Panc1 (cell line): ENCODE results near the gene WDFY3.

Source experiments
- POLR2AphosphoS5 ChIP-seq: IDR thresholded peaks from 2 replicates; pipeline ENCODE4 v1.6.1; 2012; ENCODE audit warnings: mild to moderate bottlenecking, low read depth, low read length, moderate library complexity
- REST ChIP-seq, 2 experiments: IDR thresholded peaks; 2 replicates each; pipeline ENCODE4 v1.6.1; 2011 to 2012; ENCODE audit warnings: low read depth in 2 of 2, control low read depth in 1 of 2, low read length in 1 of 2, mild to moderate bottlenecking in 1 of 2, moderate library complexity in 1 of 2; ENCODE audit not compliant: insufficient read depth in 1 of 2
- TF ChIP-seq, protein P1 (sequence below): fragments of 450-650 bp; IDR thresholded peaks from 2 replicates; pipeline ENCODE4 v1.5.1; 2017; ENCODE audit warnings: mild to moderate bottlenecking

DNA sequence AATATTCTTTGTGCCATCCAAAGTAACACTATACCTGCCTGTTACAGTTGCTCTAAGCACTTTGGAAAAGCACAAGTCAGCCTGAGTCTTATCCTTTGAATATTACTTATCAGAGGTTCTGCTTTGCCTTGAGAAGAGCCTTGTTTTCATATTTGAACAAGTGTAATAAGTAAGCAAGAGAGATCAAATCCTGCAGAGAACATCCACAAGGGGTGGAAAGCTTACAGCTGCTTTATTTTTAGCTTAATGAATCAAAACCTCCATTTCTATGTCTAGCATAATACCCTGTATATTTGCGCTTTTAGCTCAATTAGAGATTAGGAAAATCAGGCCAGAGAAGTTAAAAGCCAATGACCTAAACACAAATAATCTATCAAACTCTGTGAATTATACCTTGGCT, 243.8 kb downstream of the WDFY3 start:
- TF ChIP-seq, protein P1, sequence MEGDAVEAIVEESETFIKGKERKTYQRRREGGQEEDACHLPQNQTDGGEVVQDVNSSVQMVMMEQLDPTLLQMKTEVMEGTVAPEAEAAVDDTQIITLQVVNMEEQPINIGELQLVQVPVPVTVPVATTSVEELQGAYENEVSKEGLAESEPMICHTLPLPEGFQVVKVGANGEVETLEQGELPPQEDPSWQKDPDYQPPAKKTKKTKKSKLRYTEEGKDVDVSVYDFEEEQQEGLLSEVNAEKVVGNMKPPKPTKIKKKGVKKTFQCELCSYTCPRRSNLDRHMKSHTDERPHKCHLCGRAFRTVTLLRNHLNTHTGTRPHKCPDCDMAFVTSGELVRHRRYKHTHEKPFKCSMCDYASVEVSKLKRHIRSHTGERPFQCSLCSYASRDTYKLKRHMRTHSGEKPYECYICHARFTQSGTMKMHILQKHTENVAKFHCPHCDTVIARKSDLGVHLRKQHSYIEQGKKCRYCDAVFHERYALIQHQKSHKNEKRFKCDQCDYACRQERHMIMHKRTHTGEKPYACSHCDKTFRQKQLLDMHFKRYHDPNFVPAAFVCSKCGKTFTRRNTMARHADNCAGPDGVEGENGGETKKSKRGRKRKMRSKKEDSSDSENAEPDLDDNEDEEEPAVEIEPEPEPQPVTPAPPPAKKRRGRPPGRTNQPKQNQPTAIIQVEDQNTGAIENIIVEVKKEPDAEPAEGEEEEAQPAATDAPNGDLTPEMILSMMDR: no peak
- TF ChIP-seq REST (IDR thresholded peaks at IDR 0.05; ENCODE audit: insufficient read depth in 1 of 2, low read depth in 2 of 2, low read length in 1 of 2) (no peak), POLR2AphosphoS5 (no peak)
